Measurements from ENCODE around the gene MUC5AC. TPM values are rescaled to one million over a fixed set of nuclear protein-coding genes. Genes with fewer than 3 reads are reported as not detected.

Gene MUC5AC
- total and polyA plus RNA-seq, 2 of the 13 experiments (the other 11 are each of a cell fraction or from before 2014, with no cell fraction given), result under 0.01 TPM; not detected in 1

DNA sequence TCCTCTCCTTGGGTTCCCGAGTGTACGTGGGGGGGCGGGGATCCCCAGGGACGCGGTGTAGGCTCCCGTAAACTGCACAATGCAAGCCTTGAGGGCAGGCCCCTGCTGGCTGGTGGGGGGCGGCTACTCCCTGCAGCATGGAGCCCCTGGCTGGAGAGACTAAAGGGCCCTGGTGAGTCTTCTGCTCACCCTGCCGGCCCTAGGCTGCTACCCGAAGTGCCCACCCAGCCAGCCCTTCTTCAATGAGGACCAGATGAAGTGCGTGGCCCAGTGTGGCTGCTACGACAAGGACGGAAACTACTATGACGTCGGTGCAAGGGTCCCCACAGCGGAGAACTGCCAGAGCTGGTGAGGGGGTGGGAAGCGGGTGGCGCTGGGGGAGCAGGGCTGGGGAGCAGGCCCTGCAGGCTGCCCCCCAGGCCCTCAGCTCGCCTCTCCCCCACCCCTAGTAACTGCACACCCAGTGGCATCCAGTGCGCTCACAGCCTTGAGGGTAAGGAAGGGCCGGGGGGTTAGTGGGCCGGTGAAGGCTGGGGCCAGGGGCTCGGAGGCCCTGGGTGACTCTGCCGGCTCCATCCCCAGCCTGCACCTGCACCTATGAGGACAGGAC is 81.9 kb downstream of the MUC5AC start (continued):
- TF ChIP-seq ZNF354B (CRISPR knock-in tag; IDR thresholded peaks at IDR 0.05), result no peak
- TF ChIP-seq ZNF83 (CRISPR knock-in tag; IDR thresholded peaks at IDR 0.05; ENCODE audit: borderline replicate concordance), result no peak
- no peak for TF ChIP-seq ZNF317 (CRISPR knock-in tag; IDR thresholded peaks at IDR 0.05)
- TF ChIP-seq, protein P1, sequence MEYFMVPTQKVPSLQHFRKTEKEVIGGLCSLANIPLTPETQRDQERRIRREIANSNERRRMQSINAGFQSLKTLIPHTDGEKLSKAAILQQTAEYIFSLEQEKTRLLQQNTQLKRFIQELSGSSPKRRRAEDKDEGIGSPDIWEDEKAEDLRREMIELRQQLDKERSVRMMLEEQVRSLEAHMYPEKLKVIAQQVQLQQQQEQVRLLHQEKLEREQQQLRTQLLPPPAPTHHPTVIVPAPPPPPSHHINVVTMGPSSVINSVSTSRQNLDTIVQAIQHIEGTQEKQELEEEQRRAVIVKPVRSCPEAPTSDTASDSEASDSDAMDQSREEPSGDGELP (IDR thresholded peaks at IDR 0.05; ENCODE audit: borderline replicate concordance, low read depth), result no peak
- no peak for TF ChIP-seq ZSCAN22 (CRISPR knock-in tag; IDR thresholded peaks at IDR 0.05)

GRCh38 chr11:1240771-1241170 is 83.0 kb downstream of the MUC5AC start:
- in situ Hi-C loops (cut with HindIII; ENCODE audit: extremely low pct_ligation_motif_present, low pct_unique_long_range_greater_than_20kb) (no loop called here), intact Hi-C loops (cut with micrococcal nuclease; ENCODE audit: unreplicated experiment) (no loop called here)
- ChIA-PET POLR2A (no interaction called here), CTCF (ENCODE audit: low intra/inter-chr PET ratio, low total read pairs) (no interaction called here)
- Histone ChIP-seq H3K9me3 (ENCODE audit: low read length) (no peaks in the 10 kb centered on the region), H3K27me3 (ENCODE audit: control insufficient read depth in 1 of 2, insufficient read depth in 2 of 2, low read length in 2 of 2) (peaks cover 0 to 3% of the 10 kb centered on the region in 2 experiments; a peak in 2 of 5 replicates), H4K20me1 (ENCODE audit: insufficient read depth, low read length) (no peaks in the 10 kb centered on the region), H3K36me3 (replicated peaks in 1 of 2; ENCODE audit: control insufficient read depth in 1 of 2, insufficient read depth in 2 of 2, low read length in 2 of 2) (no peaks in the 10 kb centered on the region), H3K4me3 (replicated peaks in 1 of 3; ENCODE audit: insufficient read depth in 1 of 3, low read depth in 2 of 3, low read length in 3 of 3) (no peak overlapping the region), H3K4me2 (ENCODE audit: low read depth, low read length) (no peak overlapping the region), H3K79me2 (ENCODE audit: insufficient read depth, low read length) (no peaks in the 10 kb centered on the region), H3K27ac (ENCODE audit: extremely low read length, insufficient read depth, low read length) (no peak overlapping the region), H3K4me1 (ENCODE audit: insufficient read depth, low read length) (no peaks in the 10 kb centered on the region), H2AFZ (ENCODE audit: low read length) (no peak overlapping the region), H3K9ac (ENCODE audit: insufficient read depth, low read depth, low read length) (no peak overlapping the region)
- no peak for DNase-seq (ENCODE audit: low spot score)
- no peak for FAIRE-seq
- no TSS peak for BruUV-seq (replicated peaks)
- no peak for ATAC-seq
- WGBS (ENCODE audit: low lambda C conversion rate), result 80% methylated on average over 12 of the region's 25 CpGs
- TF ChIP-seq ZSCAN20 (CRISPR knock-in tag; IDR thresholded peaks at IDR 0.05; ENCODE audit: borderline replicate concordance) (no peak), SALL2 (CRISPR knock-in tag; IDR thresholded peaks at IDR 0.05) (no peak), GPBP1L1 (CRISPR knock-in tag; IDR thresholded peaks at IDR 0.05) (no peak), FLYWCH1 (CRISPR knock-in tag; IDR thresholded peaks at IDR 0.05) (no peak), XBP1 (CRISPR knock-in tag; IDR thresholded peaks at IDR 0.05) (no peak), ZNF30 (CRISPR knock-in tag; IDR thresholded peaks at IDR 0.05) (no peak), ZNF329 (CRISPR knock-in tag; IDR thresholded peaks at IDR 0.05; ENCODE audit: low read depth) (no peak), ZNF609 (CRISPR knock-in tag; IDR thresholded peaks at IDR 0.05; ENCODE audit: borderline replicate concordance) (no peak), HOXA7 (CRISPR knock-in tag; IDR thresholded peaks at IDR 0.05) (no peak), ZBTB34 (CRISPR knock-in tag; IDR thresholded peaks at IDR 0.05) (no peak), MATR3 (CRISPR knock-in tag; IDR thresholded peaks at IDR 0.05) (no peak)

Measured in HepG2 (cell line).